ENCODE results near the gene TRIM62.

DNA sequence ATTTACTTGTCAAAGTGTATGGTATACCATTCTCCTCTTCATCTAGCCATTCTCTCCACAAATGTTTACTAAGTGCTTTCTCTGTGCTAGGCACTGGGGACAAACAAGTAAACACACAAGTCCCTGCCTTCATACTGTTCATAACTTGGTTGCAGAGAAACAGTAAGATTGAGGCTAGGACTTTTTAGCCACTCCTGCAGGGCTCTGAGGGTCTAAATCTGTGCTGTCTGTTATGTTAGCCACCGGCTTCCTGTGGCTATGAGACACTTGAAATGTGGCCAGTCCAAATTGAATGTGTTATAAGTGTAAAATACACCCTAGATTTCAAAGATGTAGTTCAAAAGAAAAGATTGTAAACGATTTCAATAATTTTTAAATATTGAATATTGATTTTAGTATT is 50.7 kb downstream of the TRIM62 start:
- TF ChIP-seq, protein P1, sequence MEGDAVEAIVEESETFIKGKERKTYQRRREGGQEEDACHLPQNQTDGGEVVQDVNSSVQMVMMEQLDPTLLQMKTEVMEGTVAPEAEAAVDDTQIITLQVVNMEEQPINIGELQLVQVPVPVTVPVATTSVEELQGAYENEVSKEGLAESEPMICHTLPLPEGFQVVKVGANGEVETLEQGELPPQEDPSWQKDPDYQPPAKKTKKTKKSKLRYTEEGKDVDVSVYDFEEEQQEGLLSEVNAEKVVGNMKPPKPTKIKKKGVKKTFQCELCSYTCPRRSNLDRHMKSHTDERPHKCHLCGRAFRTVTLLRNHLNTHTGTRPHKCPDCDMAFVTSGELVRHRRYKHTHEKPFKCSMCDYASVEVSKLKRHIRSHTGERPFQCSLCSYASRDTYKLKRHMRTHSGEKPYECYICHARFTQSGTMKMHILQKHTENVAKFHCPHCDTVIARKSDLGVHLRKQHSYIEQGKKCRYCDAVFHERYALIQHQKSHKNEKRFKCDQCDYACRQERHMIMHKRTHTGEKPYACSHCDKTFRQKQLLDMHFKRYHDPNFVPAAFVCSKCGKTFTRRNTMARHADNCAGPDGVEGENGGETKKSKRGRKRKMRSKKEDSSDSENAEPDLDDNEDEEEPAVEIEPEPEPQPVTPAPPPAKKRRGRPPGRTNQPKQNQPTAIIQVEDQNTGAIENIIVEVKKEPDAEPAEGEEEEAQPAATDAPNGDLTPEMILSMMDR (IDR thresholded peaks at IDR 0.05; ENCODE audit: low read depth, low read length, missing input control): no peak
- TF ChIP-seq, protein P2, sequence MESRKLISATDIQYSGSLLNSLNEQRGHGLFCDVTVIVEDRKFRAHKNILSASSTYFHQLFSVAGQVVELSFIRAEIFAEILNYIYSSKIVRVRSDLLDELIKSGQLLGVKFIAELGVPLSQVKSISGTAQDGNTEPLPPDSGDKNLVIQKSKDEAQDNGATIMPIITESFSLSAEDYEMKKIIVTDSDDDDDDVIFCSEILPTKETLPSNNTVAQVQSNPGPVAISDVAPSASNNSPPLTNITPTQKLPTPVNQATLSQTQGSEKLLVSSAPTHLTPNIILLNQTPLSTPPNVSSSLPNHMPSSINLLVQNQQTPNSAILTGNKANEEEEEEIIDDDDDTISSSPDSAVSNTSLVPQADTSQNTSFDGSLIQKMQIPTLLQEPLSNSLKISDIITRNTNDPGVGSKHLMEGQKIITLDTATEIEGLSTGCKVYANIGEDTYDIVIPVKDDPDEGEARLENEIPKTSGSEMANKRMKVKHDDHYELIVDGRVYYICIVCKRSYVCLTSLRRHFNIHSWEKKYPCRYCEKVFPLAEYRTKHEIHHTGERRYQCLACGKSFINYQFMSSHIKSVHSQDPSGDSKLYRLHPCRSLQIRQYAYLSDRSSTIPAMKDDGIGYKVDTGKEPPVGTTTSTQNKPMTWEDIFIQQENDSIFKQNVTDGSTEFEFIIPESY (IDR thresholded peaks at IDR 0.05): no peak
- TF ChIP-seq, protein P3, sequence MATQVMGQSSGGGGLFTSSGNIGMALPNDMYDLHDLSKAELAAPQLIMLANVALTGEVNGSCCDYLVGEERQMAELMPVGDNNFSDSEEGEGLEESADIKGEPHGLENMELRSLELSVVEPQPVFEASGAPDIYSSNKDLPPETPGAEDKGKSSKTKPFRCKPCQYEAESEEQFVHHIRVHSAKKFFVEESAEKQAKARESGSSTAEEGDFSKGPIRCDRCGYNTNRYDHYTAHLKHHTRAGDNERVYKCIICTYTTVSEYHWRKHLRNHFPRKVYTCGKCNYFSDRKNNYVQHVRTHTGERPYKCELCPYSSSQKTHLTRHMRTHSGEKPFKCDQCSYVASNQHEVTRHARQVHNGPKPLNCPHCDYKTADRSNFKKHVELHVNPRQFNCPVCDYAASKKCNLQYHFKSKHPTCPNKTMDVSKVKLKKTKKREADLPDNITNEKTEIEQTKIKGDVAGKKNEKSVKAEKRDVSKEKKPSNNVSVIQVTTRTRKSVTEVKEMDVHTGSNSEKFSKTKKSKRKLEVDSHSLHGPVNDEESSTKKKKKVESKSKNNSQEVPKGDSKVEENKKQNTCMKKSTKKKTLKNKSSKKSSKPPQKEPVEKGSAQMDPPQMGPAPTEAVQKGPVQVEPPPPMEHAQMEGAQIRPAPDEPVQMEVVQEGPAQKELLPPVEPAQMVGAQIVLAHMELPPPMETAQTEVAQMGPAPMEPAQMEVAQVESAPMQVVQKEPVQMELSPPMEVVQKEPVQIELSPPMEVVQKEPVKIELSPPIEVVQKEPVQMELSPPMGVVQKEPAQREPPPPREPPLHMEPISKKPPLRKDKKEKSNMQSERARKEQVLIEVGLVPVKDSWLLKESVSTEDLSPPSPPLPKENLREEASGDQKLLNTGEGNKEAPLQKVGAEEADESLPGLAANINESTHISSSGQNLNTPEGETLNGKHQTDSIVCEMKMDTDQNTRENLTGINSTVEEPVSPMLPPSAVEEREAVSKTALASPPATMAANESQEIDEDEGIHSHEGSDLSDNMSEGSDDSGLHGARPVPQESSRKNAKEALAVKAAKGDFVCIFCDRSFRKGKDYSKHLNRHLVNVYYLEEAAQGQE (IDR thresholded peaks at IDR 0.05): no peak
- no peak for TF ChIP-seq YY1 (IDR thresholded peaks at IDR 0.05)
- no peak for TF ChIP-seq RAD21 (IDR thresholded peaks at IDR 0.05)
- TF ChIP-seq JUND (IDR thresholded peaks at IDR 0.05): no peak
- TF ChIP-seq, protein P4, sequence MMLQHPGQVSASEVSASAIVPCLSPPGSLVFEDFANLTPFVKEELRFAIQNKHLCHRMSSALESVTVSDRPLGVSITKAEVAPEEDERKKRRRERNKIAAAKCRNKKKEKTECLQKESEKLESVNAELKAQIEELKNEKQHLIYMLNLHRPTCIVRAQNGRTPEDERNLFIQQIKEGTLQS (IDR thresholded peaks at IDR 0.05): no peak
- no peak for TF ChIP-seq EGR1 (IDR thresholded peaks at IDR 0.05; ENCODE audit: low read depth in 2 of 2)
- no peak for TF ChIP-seq FOXA1 (IDR thresholded peaks at IDR 0.05)
